ENCODE data around the gene CIT.

The CIT gene

DNA sequence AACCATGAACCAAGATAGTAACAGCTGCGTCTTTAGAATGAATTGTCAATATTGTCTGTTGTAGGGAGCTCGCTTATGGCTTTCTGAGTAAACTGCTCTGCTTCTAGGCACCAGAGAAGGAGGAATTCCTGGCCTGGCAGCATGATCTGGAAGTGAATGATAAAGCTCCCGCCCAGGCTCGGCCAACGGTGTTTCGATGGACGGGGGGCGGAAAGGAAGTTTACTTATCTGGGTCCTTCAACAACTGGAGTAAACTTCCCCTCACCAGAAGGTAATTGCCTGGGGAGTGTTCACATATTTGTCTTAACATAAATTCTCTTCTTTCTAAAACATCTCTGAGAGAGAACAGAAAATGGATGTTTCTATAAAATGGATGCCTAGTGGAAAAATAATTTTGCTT lies 204.9 kb downstream of the CIT start:
- CTCF ChIA-PET: interaction anchor here (0.7 kb wide), 1 partner anchor 92 kb away, joined by 3 read pairs; no protein-coding TSS in a partner anchor
- POLR2A ChIA-PET: no interaction called here
- Histone ChIP-seq H3K27ac (ENCODE audit: extremely low read depth, low read depth, low read length) (no peak overlapping the region), H3K36me3 (ENCODE audit: control insufficient read depth in 2 of 2, insufficient read depth in 1 of 2, low read length in 2 of 2) (peaks cover 36 to 76% of the 10 kb centered on the region in 2 experiments), H3K4me1 (ENCODE audit: control insufficient read depth, insufficient read depth, low read length) (no peaks in the 10 kb centered on the region), H3K9me3 (ENCODE audit: control insufficient read depth, insufficient read depth, low read depth, low read length) (no peaks in the 10 kb centered on the region), H3K4me3 (ENCODE audit: low read depth, low read length) (no peak overlapping the region)
- TF ChIP-seq ZIC2 (tag by site-specific recombination; IDR thresholded peaks at IDR 0.05) (no peak), ZNF768 (tag by site-specific recombination; IDR thresholded peaks at IDR 0.05) (no peak), ZNF354C (tag by site-specific recombination; IDR thresholded peaks at IDR 0.05; ENCODE audit: borderline replicate concordance, low read depth) (no peak), ZBTB8A (tag by site-specific recombination; IDR thresholded peaks at IDR 0.05) (no peak), FEZF1 (tag by site-specific recombination; IDR thresholded peaks at IDR 0.05) (no peak), ZNF776 (tag by site-specific recombination; IDR thresholded peaks at IDR 0.05; ENCODE audit: borderline replicate concordance) (no peak), ZNF311 (tag by site-specific recombination; IDR thresholded peaks at IDR 0.05; ENCODE audit: borderline replicate concordance) (no peak), ZSCAN16 (tag by site-specific recombination; IDR thresholded peaks at IDR 0.05) (no peak), ZNF404 (tag by site-specific recombination; IDR thresholded peaks at IDR 0.05) (no peak), ZXDB (tag by site-specific recombination; IDR thresholded peaks at IDR 0.05) (no peak), ZSCAN23 (tag by site-specific recombination; IDR thresholded peaks at IDR 0.05) (no peak), ZNF10 (tag by site-specific recombination; IDR thresholded peaks at IDR 0.05) (no peak), ZNF169 (tag by site-specific recombination; IDR thresholded peaks at IDR 0.05) (no peak)
- TF ChIP-seq, protein P1, sequence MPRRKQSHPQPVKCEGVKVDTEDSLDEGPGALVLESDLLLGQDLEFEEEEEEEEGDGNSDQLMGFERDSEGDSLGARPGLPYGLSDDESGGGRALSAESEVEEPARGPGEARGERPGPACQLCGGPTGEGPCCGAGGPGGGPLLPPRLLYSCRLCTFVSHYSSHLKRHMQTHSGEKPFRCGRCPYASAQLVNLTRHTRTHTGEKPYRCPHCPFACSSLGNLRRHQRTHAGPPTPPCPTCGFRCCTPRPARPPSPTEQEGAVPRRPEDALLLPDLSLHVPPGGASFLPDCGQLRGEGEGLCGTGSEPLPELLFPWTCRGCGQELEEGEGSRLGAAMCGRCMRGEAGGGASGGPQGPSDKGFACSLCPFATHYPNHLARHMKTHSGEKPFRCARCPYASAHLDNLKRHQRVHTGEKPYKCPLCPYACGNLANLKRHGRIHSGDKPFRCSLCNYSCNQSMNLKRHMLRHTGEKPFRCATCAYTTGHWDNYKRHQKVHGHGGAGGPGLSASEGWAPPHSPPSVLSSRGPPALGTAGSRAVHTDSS (tag by site-specific recombination; IDR thresholded peaks at IDR 0.05): no peak

DNA sequence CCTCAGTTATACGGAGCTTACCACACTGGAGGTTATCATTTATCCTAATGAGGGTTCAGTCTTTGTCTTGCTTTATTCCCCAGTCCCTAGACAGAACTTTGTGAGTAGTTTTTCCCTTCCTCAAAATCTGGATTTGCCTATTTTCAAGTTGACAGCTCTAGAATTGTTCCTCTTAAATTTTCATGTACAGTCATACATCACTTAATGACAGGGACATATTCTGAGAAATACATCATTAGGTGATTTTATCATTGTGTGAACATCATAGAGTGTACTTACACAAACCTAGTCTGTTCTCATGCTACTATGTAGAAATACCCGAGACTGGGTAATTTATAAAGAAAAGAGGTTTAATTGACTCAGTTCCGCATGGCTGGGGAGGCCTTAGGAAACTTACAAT lies 206.1 kb downstream of the CIT start:
- H3K4me1 ChIP-seq (ENCODE audit: control insufficient read depth, insufficient read depth, low read length): no peaks in the 10 kb centered on the region
- no peaks in the 10 kb centered on the region for H3K9me3 ChIP-seq (ENCODE audit: control insufficient read depth, insufficient read depth, low read depth, low read length)
- ChIA-PET POLR2A (no interaction called here), CTCF (interaction anchor here (0.6 kb wide), 1 partner anchor 12 kb away, joined by 3 read pairs; no protein-coding TSS in a partner anchor)
- no peak overlapping the region for H3K4me3 ChIP-seq (ENCODE audit: low read depth, low read length)
- TF ChIP-seq GFI1B (tag by site-specific recombination; IDR thresholded peaks at IDR 0.05) (no peak), SP7 (tag by site-specific recombination; IDR thresholded peaks at IDR 0.05) (no peak), ZNF785 (tag by site-specific recombination; IDR thresholded peaks at IDR 0.05) (no peak), ZBTB48 (tag by site-specific recombination; IDR thresholded peaks at IDR 0.05) (no peak), ZNF830 (tag by site-specific recombination; IDR thresholded peaks at IDR 0.05; ENCODE audit: low read depth) (no peak)
- TF ChIP-seq, protein P2, sequence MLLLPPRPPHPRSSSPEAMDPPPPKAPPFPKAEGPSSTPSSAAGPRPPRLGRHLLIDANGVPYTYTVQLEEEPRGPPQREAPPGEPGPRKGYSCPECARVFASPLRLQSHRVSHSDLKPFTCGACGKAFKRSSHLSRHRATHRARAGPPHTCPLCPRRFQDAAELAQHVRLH (tag by site-specific recombination; IDR thresholded peaks at IDR 0.05): no peak
- H3K27ac ChIP-seq (ENCODE audit: extremely low read depth, low read depth, low read length): no peak overlapping the region
- H3K36me3 ChIP-seq (ENCODE audit: control insufficient read depth in 2 of 2, insufficient read depth in 1 of 2, low read length in 2 of 2): peaks cover 28 to 65% of the 10 kb centered on the region in 2 experiments

DNA sequence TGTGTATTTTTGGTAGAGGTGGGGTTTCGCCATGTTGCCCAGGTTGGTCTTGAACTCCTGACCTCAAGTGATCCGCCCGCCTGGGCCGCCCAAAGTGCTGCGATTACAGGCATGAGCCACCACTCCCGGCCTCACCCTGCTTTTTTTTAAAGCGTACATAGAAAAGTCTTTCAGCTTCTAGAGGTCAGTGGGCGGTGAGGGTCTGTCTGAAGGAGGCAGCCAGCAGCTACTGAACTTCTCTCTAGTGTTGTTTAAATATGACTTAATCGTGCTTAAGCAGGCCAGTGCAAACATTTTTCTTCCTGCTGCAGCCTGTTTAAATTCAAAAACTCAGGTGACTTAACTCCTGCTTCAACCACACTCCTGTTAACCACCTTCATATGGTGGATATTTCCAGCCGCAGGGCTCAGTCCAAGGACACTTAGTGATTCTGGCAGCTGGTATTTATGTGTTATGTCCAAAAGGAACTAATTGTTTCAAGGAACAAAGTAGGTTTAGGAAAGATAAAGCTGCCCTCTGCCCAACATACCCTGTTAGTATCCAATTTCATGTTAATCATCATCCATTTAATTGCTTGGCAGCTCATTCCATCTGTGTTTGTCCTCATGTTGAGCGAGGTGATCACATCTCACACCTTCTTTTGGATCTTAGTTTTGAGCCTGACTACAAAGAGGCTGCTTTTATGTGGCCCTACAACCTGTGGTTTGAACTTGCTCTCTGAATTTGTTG lies 207.2 kb downstream of the CIT start:
- ChIA-PET POLR2A (interaction anchor here (0.6 kb wide), 1 partner anchor 383 kb away, joined by 4 read pairs; no protein-coding TSS in a partner anchor), CTCF (interaction anchor here (0.6 kb wide), 1 partner anchor 260 kb away, joined by 3 read pairs; no protein-coding TSS in a partner anchor)
- TF ChIP-seq ZFHX2 (tag by site-specific recombination; conservative IDR thresholded peaks at IDR 0.05) (peak; percentile 19; the same call in 1 of the 2 replicates), KLF1 (tag by site-specific recombination; IDR thresholded peaks at IDR 0.05) (peak; percentile 67), ZNF596 (tag by site-specific recombination; IDR thresholded peaks at IDR 0.05) (no peak), EGR2 (tag by site-specific recombination; IDR thresholded peaks at IDR 0.05; ENCODE audit: low read depth) (0 out of 2 replicates have a peak, but pooled peaks have one; percentile 8), ZNF776 (tag by site-specific recombination; IDR thresholded peaks at IDR 0.05; ENCODE audit: borderline replicate concordance) (no peak)
- TF ChIP-seq, protein P3, sequence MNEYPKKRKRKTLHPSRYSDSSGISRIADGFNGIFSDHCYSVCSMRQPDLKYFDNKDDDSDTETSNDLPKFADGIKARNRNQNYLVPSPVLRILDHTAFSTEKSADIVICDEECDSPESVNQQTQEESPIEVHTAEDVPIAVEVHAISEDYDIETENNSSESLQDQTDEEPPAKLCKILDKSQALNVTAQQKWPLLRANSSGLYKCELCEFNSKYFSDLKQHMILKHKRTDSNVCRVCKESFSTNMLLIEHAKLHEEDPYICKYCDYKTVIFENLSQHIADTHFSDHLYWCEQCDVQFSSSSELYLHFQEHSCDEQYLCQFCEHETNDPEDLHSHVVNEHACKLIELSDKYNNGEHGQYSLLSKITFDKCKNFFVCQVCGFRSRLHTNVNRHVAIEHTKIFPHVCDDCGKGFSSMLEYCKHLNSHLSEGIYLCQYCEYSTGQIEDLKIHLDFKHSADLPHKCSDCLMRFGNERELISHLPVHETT (tag by site-specific recombination; IDR thresholded peaks at IDR 0.05): no peak
- H3K27ac ChIP-seq (ENCODE audit: extremely low read depth, low read depth, low read length): no peak overlapping the region
- no peak overlapping the region for H3K4me3 ChIP-seq (ENCODE audit: low read depth, low read length)
- no peaks in the 10 kb centered on the region for H3K4me1 ChIP-seq (ENCODE audit: control insufficient read depth, insufficient read depth, low read length)
- H3K9me3 ChIP-seq (ENCODE audit: control insufficient read depth, insufficient read depth, low read depth, low read length): no peaks in the 10 kb centered on the region
- peaks cover 27 to 53% of the 10 kb centered on the region in 2 experiments for H3K36me3 ChIP-seq (ENCODE audit: control insufficient read depth in 2 of 2, insufficient read depth in 1 of 2, low read length in 2 of 2)
